SK-N-DZ (cell line): ENCODE measurements around the gene CLDN3.
A peak's percentile ranks its signal among the peaks of the same experiment; 100 is the strongest.

Source experiments
- DNase-seq: peaks from one replicate; pipeline ENCODE4 v3.0.0-alpha.2; 2015; ENCODE audit warnings: low spot score

Gene CLDN3

GRCh38 chr7:73770860-73771670, 995 bp upstream of the CLDN3 start:
- DNase-seq = no peak

DNA sequence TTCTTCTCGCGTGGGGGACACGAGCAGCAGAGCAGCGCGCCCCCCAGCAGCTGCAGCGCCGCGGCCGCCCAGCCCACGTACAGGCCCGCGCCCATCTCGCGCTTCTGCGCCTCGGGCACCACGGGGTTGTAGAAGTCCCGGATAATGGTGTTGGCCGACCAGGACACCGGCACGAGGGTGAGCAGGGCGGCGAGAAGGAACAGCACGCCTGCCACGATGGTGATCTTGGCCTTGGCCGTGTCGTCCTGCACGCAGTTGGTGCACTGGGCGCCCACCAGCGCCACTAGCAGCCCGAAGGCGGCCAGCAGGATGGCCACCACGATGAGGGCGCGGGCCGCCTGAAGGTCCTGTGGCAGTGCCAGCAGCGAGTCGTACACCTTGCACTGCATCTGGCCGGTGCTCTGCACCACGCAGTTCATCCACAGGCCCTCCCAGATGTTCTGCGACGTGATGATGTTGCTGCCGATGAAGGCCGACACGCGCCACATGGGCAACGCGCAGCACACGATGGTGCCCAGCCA, 529 bp downstream of the CLDN3 start:
- no peak for DNase-seq

GRCh38 chr7:73768641-73769480, 1.2 kb downstream of the CLDN3 start:
- DNase-seq = no peak

GRCh38 chr7:73766556-73767229, 3.4 kb downstream of the CLDN3 start:
- DNase-seq = no peak

DNA sequence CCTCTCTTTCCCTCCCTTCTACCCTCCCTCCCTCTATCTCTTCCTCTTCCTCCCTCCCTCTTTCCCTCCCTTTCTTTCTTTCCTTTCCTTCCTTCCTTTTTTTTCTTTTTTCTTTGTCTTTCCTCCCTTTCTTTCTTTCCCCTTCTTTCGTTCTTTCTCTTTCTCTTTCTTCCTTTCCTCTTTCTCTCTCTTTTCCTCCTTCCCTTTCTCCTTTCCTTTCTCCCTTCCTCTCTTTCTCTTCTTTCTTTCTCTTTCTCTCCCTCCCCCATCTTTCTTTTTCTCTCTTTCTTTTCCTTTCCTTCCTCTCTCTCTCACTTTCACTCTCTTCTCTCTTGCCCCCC, 7.4 kb downstream of the CLDN3 start:
- no peak for DNase-seq

DNA sequence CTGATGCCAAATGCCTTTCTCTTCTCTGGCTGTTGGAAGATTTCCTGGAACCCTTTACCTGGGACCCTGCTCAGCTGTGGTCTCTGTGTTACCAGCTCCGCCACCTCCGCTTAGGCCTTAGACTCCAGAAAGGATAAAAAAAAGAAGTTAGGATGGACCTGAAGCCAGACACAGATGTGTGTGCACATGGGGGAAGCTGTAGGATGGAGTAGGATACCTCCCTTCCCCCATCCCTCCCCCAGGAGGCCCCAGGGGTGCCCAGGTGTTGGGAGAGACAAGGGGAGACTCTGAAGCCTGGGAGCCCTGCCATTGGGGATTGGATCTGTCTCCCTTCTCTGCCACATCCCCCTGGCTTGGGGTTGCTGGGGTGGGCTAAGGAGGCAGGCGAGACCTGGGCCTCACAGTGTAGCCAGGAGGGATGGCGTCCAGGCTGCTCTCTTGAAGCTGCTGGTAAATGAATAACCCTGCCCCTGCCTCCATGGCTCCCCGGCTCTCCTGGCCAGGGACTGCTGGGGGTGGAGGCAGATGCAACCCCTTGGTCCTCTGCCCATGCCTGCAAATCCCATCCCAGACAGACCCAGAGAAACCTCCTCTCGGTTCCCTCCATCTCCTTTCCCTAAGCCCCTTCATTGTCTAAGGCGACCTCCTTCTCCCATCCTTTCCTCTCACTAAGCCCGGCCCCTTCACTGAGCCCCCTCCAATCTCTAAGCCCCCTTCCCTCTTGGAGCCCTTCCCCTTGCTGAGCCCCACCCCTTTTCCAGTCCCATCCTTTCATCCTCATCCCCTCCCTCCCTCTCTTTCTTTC, 8.0 kb downstream of the CLDN3 start:
- no peak for DNase-seq

GRCh38 chr7:73758581-73759138, 11.4 kb downstream of the CLDN3 start:
- DNase-seq = no peak

DNA sequence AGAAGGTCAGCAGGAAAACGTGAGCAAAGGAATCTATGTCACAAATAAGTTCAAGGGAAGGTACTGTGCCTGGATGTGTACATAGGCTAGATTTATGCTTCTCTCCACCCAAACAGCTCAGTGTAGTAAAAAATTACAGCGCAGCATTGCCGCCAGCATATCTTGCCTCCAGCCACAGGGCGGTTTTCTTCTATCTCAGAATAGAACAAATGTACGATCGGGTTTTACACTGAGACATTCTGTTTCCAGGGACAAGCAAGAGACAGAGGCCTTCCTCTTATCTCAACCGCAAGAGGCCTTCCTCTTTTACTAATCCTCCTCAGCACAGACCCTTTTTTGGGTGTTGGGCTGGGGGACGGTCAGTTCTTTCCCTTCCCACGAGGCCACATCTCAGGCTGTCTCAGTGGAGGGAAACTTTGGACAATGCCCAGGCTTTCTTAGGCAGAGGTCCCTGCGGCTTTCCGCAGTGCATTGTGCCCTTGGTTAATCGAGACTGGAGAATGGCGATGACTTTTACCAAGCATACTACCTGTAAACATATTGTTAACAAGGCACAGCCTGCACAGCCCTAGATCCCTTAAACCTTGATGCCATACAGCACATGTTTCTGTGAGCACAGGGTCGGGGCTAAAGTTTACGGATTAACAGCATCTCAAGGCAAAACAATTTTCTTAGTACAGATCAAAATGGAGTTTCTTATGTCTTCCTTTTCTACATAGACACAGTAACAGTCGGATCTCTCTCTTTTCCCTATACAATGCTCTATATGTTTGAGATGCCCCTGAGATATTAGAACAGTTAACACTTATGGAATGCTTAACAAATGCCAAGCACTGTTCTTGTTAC, 19.9 kb downstream of the CLDN3 start:
- no peak for DNase-seq

DNA sequence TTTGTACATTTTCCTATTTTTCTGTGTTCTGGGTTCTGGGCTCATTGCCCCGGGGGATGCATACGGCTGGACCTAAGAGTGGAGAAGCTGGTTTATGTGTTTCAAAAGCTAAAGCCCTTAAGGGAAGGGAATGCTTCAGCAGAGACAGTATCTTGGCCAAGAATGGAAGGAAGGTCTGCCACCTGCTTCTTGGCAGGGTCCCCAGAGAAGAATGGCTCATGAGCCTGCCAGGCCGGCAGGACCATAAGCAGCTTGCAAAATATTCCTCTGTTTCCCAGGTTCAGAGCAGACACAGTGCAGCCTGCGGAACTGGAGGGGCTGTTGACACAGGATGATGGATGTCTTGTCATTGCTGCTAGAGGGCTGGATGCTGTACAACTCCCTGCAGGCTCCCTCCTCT, 23.7 kb downstream of the CLDN3 start:
- no peak for DNase-seq

- DNase-seq = no peak
These were observed 27.1 kb downstream of the CLDN3 start for GRCh38 chr7:73742753-73743641.

DNA sequence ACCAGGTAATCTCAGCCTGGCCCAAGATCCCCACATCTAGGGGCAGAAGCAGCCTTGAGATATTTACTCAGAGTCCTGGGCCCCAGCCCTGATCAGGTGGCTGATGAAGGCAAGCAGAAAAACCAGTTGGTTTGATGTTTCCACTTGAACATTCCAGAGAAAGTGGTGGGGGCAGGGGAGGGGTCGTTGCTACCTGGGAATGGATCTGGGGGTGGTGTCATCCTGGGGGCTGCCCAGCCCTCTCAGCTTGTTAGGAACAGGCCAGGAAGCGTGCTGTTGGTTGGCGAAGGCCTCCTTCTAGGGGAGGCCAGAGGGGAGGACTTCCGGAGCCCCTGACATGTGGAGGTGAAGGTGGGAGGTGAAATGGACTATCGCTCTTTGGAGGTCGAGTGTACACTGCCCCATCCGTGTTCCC, 27.7 kb downstream of the CLDN3 start:
- DNase-seq = no peak

GRCh38 chr7:73741600-73741999, 28.5 kb downstream of the CLDN3 start:
- DNase-seq = no peak

DNA sequence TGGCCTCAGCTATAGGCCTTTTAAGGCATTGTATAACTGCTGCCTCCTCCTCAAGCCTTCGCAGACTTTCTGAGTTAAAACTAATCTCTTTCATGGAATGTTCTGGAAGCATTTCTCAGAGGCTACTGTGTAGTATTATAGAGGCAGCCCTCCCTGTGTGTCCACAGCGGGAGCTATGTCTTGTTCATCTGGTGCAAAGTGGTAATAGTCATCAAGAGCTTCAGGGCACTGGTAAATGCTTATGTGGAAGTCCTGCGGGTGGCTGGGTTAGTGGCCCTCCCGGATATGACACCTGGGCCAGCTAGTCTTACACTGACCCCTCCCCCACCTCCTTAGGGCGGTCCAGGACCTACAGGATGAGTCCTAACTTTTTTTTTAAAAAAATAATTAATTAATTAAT, 29.3 kb downstream of the CLDN3 start:
- DNase-seq = no peak

DNA sequence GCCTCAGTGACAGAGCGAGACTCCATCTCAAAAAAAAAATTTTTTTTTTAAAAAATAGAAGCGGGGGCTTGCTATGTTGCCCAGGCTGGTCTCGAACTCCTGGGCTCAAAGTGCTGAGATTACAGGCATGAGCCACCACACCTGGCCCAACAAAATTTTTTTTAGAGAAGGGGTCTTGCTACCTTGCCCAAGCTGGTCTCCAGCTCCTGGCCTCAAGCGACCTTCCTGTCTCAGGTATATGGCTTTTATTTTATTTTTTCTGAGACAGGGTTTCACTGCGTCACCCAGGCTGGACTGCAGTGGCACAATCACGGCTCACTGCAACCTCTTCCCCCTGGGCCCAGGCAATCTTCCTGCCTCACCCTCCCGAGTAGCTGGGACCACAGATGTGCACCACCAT, 29.9 kb downstream of the CLDN3 start:
- DNase-seq = no peak

- DNase-seq = no peak
These were observed 30.7 kb downstream of the CLDN3 start for GRCh38 chr7:73739387-73739767.

- peak; percentile 89 for DNase-seq
These were observed 31.3 kb downstream of the CLDN3 start, which contains the start of gene ABHD11 for GRCh38 chr7:73738612-73739386. Gene ABHD11 (minus strand): TSS chr7:73738802. CDS start chr7:73738770, 32 bp downstream.

- DNase-seq = peak; percentile 48
These were observed 31.9 kb downstream of the CLDN3 start for GRCh38 chr7:73738220-73738611.
